Gastroesophageal sphincter (tissue), 4 donors: ENCODE results near the gene ITGA3. TPM values are rescaled to one million over a fixed set of nuclear protein-coding genes. Genes with fewer than 3 reads are reported as not detected.
A peak's percentile ranks its signal among the peaks of the same experiment; 100 is the strongest.

Experiments used
- ATAC-seq: fragments of 150-250 bp; one replicate; pipeline ENCODE4 v1.9.1; 2016; ENCODE audit warnings: mild to moderate bottlenecking, moderate library complexity
- H3K27ac ChIP-seq, 4 donors: fragments of 200-600 bp; sonication (generic) in 3 of 4; 1 replicate in 3 of 4; 2 replicates in 1 of 4; pipeline ENCODE4 v1.5.1; 2016 to 2019
- H3K27me3 ChIP-seq: fragments of 200-600 bp; sonication (generic); one replicate; pipeline ENCODE4 v1.5.1; 2019
- H3K36me3 ChIP-seq, 2 donors: fragments of 200-600 bp; sonication (generic); one replicate each; pipeline ENCODE4 v1.5.1; 2019; ENCODE audit warnings: control low read depth in 1 of 2
- H3K4me1 ChIP-seq, 3 donors: fragments of 200-600 bp; sonication (generic); 1 replicate in 2 of 3; 2 replicates in 1 of 3; pipeline ENCODE4 v1.5.1; 2016 to 2019; ENCODE audit warnings: control low read depth in 2 of 3
- H3K4me3 ChIP-seq, 2 donors: fragments of 200-600 bp; sonication (generic); one replicate each; pipeline ENCODE4 v1.5.1; 2019; ENCODE audit warnings: mild to moderate bottlenecking in 1 of 2, moderate library complexity in 1 of 2
- H3K9me3 ChIP-seq, 3 donors: fragments of 200-600 bp; sonication (generic); one replicate each; pipeline ENCODE4 v1.5.1; 2017 to 2019; ENCODE audit warnings: control low read depth in 2 of 3
- EP300 ChIP-seq: sonication (generic); formaldehyde crosslinking; IDR thresholded peaks from one replicate; pipeline ENCODE4 v1.6.1; 2017; ENCODE audit warnings: antibody characterized with exemption, mild to moderate bottlenecking
- POLR2A ChIP-seq, 2 donors: fragments of 450-650 bp; IDR thresholded peaks; one replicate each; pipeline ENCODE4 v1.6.1; 2017; ENCODE audit warnings: antibody characterized with exemption in 2 of 2, mild to moderate bottlenecking in 2 of 2, moderate library complexity in 1 of 2
- POLR2AphosphoS5 ChIP-seq: sonication (generic); formaldehyde crosslinking; IDR thresholded peaks from one replicate; pipeline ENCODE4 v1.6.1; 2017; ENCODE audit warnings: antibody characterized with exemption
- WGBS, 2 donors: methylation state at CpG; one replicate each; pipeline ENCODE4 v1.1.5; 2018; ENCODE audit warnings: low coverage in 1 of 2; 5-methylcytosine and 5-hydroxymethylcytosine counted together
- total RNA-seq, 4 donors: library from RNA; depleted of rRNA; stranded (reverse); fragments of >200 nt; gene quantifications; one replicate each; pipeline ENCODE4 v1.1.0, GENCODE V29; 2016
- TF ChIP-seq, protein P1 (sequence below), 4 experiments: fragments of 200-600 bp in 2 of 4; fragments of 450-650 bp in 2 of 4; sonication (generic) in 1 of 4; IDR thresholded peaks; one replicate each; pipeline ENCODE4 v1.5.1; 2017 to 2019; ENCODE audit warnings: antibody characterized with exemption in 4 of 4, mild to moderate bottlenecking in 2 of 4, moderate library complexity in 2 of 4

ITGA3 gene
- total RNA-seq, 4 donors from 2014 or later = 62.4 to 131 (median 124) TPM

DNA sequence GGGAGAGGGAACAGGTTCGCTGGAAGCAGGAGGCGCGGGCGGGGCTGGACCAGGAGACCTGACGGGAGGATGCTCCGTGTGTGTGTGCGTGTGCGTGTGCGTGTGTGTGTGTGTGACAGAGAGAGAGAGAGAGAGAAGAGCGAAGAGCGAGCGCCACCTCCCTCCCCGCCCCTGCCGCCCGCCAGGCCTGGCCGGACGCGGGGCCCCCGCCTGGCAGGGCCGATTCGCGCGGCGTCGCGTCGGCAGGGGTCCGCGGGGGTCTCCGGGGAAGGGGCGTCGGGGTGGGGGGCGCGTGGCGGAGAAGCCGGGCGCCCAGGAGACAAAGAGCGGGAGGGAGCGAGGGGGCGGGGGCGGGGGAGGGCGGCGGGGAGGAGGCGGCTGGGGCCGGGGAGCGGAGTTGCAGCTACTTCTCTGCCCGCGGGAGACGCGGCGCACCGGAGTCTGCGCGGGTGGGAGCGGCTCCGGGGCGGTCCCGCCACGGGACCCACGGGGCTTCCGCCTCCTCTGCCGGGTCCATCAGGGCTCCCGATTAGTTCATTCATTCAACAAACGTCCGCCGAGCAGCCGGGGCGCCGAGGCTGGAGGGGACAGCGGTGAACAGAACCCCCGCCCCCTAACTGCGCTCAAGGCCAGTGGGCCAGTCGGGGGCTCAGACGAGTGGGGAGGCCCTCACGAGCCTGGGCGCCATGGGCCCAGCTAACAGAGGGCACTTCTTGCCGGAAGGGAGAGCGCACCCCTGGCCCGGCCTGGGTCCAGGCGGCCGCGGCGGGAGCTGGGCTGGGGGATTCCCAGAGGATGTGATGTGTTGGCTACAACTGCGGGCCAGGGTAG is 74.0 kb downstream of the ITGA3 start, which contains the start of gene SAMD14:
Gene SAMD14 (minus strand): TSS at position 433 of the 831 bp plus-strand sequence. CDS start 5,201 bp downstream, outside the sequence.
- WGBS, 2 donors = 2 to 10% methylated on average over 2 to 9 of the region's 84 CpGs
- peaks cover 0 to 9% of the 10 kb centered on the region in 2 donors for H3K36me3 ChIP-seq
- no peaks in the 10 kb centered on the region for H3K9me3 ChIP-seq
- peaks cover 3 to 59% (median 33%) of the 10 kb centered on the region in 3 donors for H3K4me1 ChIP-seq
- ATAC-seq = peak; percentile 38
- TF ChIP-seq, protein P1, sequence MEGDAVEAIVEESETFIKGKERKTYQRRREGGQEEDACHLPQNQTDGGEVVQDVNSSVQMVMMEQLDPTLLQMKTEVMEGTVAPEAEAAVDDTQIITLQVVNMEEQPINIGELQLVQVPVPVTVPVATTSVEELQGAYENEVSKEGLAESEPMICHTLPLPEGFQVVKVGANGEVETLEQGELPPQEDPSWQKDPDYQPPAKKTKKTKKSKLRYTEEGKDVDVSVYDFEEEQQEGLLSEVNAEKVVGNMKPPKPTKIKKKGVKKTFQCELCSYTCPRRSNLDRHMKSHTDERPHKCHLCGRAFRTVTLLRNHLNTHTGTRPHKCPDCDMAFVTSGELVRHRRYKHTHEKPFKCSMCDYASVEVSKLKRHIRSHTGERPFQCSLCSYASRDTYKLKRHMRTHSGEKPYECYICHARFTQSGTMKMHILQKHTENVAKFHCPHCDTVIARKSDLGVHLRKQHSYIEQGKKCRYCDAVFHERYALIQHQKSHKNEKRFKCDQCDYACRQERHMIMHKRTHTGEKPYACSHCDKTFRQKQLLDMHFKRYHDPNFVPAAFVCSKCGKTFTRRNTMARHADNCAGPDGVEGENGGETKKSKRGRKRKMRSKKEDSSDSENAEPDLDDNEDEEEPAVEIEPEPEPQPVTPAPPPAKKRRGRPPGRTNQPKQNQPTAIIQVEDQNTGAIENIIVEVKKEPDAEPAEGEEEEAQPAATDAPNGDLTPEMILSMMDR (IDR thresholded peaks at IDR 0.05) = no peak
- no peak for TF ChIP-seq POLR2AphosphoS5
- TF ChIP-seq POLR2A (IDR thresholded peaks at IDR 0.05) = no peak
- TF ChIP-seq EP300 = no peak
- peak within 1 kb of the TSS in 2 of 4 donors; percentile 38 to 56 for H3K27ac ChIP-seq
- H3K27me3 ChIP-seq = no peaks in the 10 kb centered on the region
- H3K4me3 ChIP-seq = peak within 1 kb of the TSS; percentile 36 to 64

DNA sequence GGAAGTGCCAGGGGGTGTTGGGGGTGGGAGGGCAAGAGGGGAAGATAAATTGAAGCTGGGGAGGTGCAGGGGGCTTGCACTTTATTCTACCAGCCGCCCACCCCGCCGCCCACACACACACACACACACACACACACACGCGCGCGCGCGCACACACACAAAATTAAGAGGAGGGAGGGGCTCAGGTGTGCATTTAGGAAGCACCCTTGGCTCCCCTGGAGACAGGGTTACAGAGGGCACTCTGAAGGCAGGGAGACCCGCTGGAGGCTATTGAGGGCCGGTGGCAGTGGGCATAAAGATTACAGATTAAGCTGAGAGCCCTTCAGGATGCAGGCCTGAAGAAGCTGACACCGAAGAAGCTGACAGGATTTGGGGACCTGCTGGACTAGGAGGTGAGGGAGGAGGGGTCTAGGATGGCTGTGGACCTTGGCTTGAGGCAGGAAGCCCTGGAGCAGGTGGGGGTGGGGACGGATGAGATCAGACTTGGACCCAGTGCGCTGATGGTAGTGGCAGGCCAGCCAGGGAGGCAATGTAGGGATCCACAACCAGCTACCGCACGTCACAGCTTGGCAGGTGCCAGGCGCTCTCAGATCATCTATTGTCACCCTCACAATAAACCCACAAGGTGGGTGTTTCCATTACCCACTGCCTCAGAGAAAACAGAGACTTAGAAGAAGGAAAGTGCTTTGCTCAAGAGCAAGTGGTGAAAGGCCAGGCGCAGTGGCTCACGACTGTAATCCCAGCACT is 74.8 kb downstream of the ITGA3 start:
- H3K4me1 ChIP-seq = peaks cover 3 to 59% (median 33%) of the 10 kb centered on the region in 3 donors
- WGBS, 2 donors = 58 to 64% methylated on average over 7 to 15 of the region's 19 CpGs
- H3K4me3 ChIP-seq = peak overlapping the region in 1 of 2 donors; percentile 64
- TF ChIP-seq, protein P1 (IDR thresholded peaks at IDR 0.05) = no peak
- TF ChIP-seq POLR2AphosphoS5 (no peak), POLR2A (IDR thresholded peaks at IDR 0.05) (no peak), EP300 (no peak)
- ATAC-seq = no peak
- H3K9me3 ChIP-seq = no peaks in the 10 kb centered on the region
- peaks cover 0 to 17% of the 10 kb centered on the region in 2 donors for H3K36me3 ChIP-seq
- no peak overlapping the region for H3K27ac ChIP-seq
- no peaks in the 10 kb centered on the region for H3K27me3 ChIP-seq

DNA sequence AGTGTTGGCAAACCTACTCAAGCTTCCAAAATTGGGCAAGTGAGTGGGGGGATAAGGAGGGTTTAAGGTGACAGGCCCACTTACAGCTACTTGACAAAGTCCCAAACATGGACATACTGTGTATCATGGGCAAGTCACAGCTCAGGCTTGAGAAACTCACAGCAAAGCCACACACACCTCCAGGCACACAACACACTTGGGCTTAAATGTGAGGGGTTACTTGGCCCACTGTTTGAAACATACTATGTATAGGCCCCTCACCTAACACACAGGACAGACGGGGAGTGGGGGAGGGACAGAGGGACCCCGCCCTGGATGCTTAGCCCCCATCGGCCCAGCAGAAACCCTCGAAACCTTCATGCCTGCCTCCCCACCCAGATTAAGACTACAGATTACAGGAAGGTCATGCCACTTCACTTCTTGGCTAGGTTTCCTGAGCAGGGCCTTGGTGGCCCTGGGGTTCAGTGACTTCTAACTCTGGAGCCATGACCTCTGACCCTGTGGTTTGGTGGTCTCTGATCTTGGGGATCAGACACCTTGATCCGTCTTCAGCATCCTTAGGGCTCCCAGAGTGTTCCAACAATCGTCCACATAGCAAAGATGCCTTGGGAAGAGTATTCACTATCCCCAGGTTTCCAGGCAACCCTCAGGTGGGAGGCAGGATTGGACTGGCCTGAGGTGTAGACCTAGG is 76.3 kb downstream of the ITGA3 start:
- no peaks in the 10 kb centered on the region for H3K9me3 ChIP-seq
- peak overlapping the region in 2 of 4 donors; percentile 69 to 77 for H3K27ac ChIP-seq
- no peak for ATAC-seq
- peaks cover 0 to 32% of the 10 kb centered on the region in 2 donors for H3K36me3 ChIP-seq
- H3K27me3 ChIP-seq = no peaks in the 10 kb centered on the region
- peaks cover 3 to 59% (median 33%) of the 10 kb centered on the region in 3 donors for H3K4me1 ChIP-seq
- 70 to 80% methylated on average over 2 to 4 of the region's 6 CpGs for WGBS, 2 donors
- TF ChIP-seq POLR2AphosphoS5 = no peak
- no peak for TF ChIP-seq POLR2A (IDR thresholded peaks at IDR 0.05)
- no peak for TF ChIP-seq EP300
- TF ChIP-seq, protein P1 (IDR thresholded peaks at IDR 0.05) = no peak
- no peak overlapping the region for H3K4me3 ChIP-seq

DNA sequence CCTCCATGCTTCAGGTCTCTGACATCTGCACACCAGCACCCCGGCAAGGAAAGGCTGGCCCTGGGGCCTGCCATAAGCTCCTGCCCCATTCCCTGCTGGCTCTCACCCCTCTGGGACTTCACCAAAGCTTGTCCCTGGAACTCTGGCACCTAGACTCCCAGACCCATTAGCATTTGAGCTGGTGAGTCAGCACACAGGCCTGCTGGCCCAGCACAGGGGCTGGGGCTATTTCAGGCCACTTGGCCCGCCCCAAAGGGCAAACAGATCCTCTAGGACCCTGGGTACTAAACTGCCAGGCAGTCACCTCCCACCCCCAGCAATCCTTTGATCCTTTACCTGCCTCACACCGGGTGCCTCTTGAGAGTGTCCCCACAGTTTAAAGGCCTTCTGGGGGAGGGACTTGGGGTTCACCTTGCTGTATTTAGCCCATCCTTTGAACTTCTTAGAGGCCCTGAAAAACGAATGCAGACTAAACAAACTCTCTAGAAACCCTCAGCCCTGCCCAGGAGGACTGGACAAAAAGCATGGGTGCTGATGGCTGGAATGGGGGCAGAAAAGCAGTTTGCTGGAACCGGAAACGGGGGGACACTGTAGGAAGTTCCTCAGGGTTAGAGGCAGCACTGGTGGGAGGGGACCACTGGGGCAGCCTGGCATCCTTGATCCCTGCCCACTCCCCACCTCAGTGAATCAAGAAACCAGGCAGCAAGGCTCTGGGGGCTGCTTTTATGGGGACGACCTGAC is 77.3 kb downstream of the ITGA3 start:
- H3K4me1 ChIP-seq = peaks cover 3 to 52% (median 33%) of the 10 kb centered on the region in 3 donors
- 41% methylated on average over 2 of the region's 7 CpGs; no CpG with 5 or more reads in 1 of the 2 donors for WGBS, 2 donors
- H3K27me3 ChIP-seq = no peaks in the 10 kb centered on the region
- TF ChIP-seq POLR2A (IDR thresholded peaks at IDR 0.05) = no peak
- peak; percentile 64 for TF ChIP-seq POLR2AphosphoS5
- H3K9me3 ChIP-seq = no peaks in the 10 kb centered on the region
- H3K27ac ChIP-seq = peak overlapping the region; percentile 2 to 77 (median 60)
- peaks cover 0 to 41% of the 10 kb centered on the region in 2 donors for H3K36me3 ChIP-seq
- ATAC-seq = peak; percentile 57
- H3K4me3 ChIP-seq = no peak overlapping the region
